HepG2 (cell line): ENCODE data around the gene DST. TPM values are rescaled to one million over a fixed set of nuclear protein-coding genes. Genes with fewer than 3 reads are reported as not detected.

Experiments used
- CTCF ChIP-seq: sonication (generic); formaldehyde crosslinking; IDR thresholded peaks from 2 replicates; pipeline ENCODE4 v1.5.0; 2020; ENCODE audit warnings: mild to moderate bottlenecking, missing genetic modification reagents, moderate library complexity
- FOSL2 ChIP-seq: sonication (generic); formaldehyde crosslinking; IDR thresholded peaks from 2 replicates; pipeline ENCODE4 v1.4.0; 2020; ENCODE audit warnings: missing genetic modification reagents
- FOXJ3 ChIP-seq: sonication (generic); formaldehyde crosslinking; IDR thresholded peaks from 2 replicates; pipeline ENCODE4 v1.4.0; 2020; ENCODE audit warnings: missing genetic modification reagents, mild to moderate bottlenecking, borderline replicate concordance
- GABPA ChIP-seq, 2 experiments: IDR thresholded peaks; 2 replicates each; pipeline ENCODE4 v1.6.1; 2011 to 2016; ENCODE audit warnings: low read depth in 2 of 2, low read length in 1 of 2, missing biosample characterization in 1 of 2, missing genetic modification characterization in 1 of 2
- KLF6 ChIP-seq: IDR thresholded peaks from 2 replicates; pipeline ENCODE4 v1.8.0; 2016; ENCODE audit warnings: missing biosample characterization, missing genetic modification reagents
- MXD1 ChIP-seq: sonication (generic); formaldehyde crosslinking; IDR thresholded peaks from 2 replicates; pipeline ENCODE4 v1.4.0; 2020; ENCODE audit warnings: mild to moderate bottlenecking, missing genetic modification reagents
- PHF21A ChIP-seq: sonication (generic); formaldehyde crosslinking; IDR thresholded peaks from 2 replicates; pipeline ENCODE4 v1.5.0; 2020; ENCODE audit warnings: mild to moderate bottlenecking, missing genetic modification reagents
- PLSCR1 ChIP-seq: sonication (generic); formaldehyde crosslinking; IDR thresholded peaks from 2 replicates; pipeline ENCODE4 v1.5.0; 2020; ENCODE audit warnings: missing genetic modification reagents, mild to moderate bottlenecking, borderline replicate concordance
- TBX3 ChIP-seq: fragments of 450-650 bp; IDR thresholded peaks from 2 replicates; pipeline ENCODE4 v1.6.1; 2017; ENCODE audit warnings: antibody characterized with exemption, mild to moderate bottlenecking, inconsistent platforms, borderline replicate concordance
- TFAP4 ChIP-seq: sonication (generic); IDR thresholded peaks from 2 replicates; pipeline ENCODE4 v1.6.1; 2016; ENCODE audit warnings: low read depth, borderline replicate concordance
- THYN1 ChIP-seq: sonication (generic); formaldehyde crosslinking; IDR thresholded peaks from 2 replicates; pipeline ENCODE4 v1.8.1; 2023; ENCODE audit warnings: low read depth, mild to moderate bottlenecking, moderate library complexity, missing genetic modification reagents, borderline replicate concordance
- ZBTB10 ChIP-seq: sonication (generic); formaldehyde crosslinking; IDR thresholded peaks from 2 replicates; pipeline ENCODE4 v1.4.0; 2020; ENCODE audit warnings: missing genetic modification reagents, borderline replicate concordance
- ZBTB49 ChIP-seq: sonication (generic); formaldehyde crosslinking; IDR thresholded peaks from 2 replicates; pipeline ENCODE4 v1.4.0; 2020; ENCODE audit warnings: missing genetic modification reagents, borderline replicate concordance
- ZNF12 ChIP-seq: sonication (generic); formaldehyde crosslinking; IDR thresholded peaks from 2 replicates; pipeline ENCODE4 v1.5.0; 2020; ENCODE audit warnings: missing genetic modification reagents
- ZNF33A ChIP-seq: sonication (generic); formaldehyde crosslinking; IDR thresholded peaks from 2 replicates; pipeline ENCODE4 v1.5.1; 2020; ENCODE audit warnings: missing genetic modification reagents, mild to moderate bottlenecking, moderate library complexity, borderline replicate concordance
- ZNF441 ChIP-seq: sonication (generic); formaldehyde crosslinking; IDR thresholded peaks from 2 replicates; pipeline ENCODE4 v1.7.0; 2021; ENCODE audit warnings: missing genetic modification reagents, borderline replicate concordance
- ZNF484 ChIP-seq: sonication (generic); formaldehyde crosslinking; IDR thresholded peaks from 2 replicates; pipeline ENCODE4 v1.5.1; 2020; ENCODE audit warnings: mild to moderate bottlenecking, low read depth, missing genetic modification reagents, borderline replicate concordance
- ZNF615 ChIP-seq: sonication (generic); formaldehyde crosslinking; IDR thresholded peaks from 2 replicates; pipeline ENCODE4 v1.5.0; 2020; ENCODE audit warnings: mild to moderate bottlenecking, missing genetic modification reagents, borderline replicate concordance
- ZNF639 ChIP-seq: conservative IDR thresholded peaks from 2 replicates; pipeline ENCODE4 v1.6.1; 2018; ENCODE audit warnings: missing genetic modification reagents
- polyA plus RNA-seq, 8 experiments: library from polyadenylated mRNA; depleted of rRNA in 3 of 8; stranded (reverse) in 7 of 8; unstranded in 1 of 8; fragments of >200 nt; fragmentation: Illumina TruSeq in 4 of 8; extraction: Trizol in 4 of 8; gene quantifications; 2 replicates each; pipeline versions ENCODE4 v1.2.1 to v1.2.3, GENCODE V29; 2011 to 2016; ENCODE audit warnings: low read depth in 4 of 8, missing spikeins in 1 of 8, mixed read lengths in 1 of 8; ENCODE audit not compliant: insufficient read depth in 1 of 8
- total RNA-seq, 5 experiments: library from RNA; depleted of rRNA; stranded (reverse); fragments of >200 nt; fragmentation: Illumina TruSeq; extraction: Trizol; gene quantifications; 2 replicates each; pipeline ENCODE4 v1.2.3, GENCODE V29; 2016; ENCODE audit warnings: low read depth in 1 of 5

The DST gene
- total and polyA plus RNA-seq, 2 of the 13 experiments (the other 11 are each of a cell fraction or from before 2014, with no cell fraction given) = 64.4 to 89.0 TPM

- TF ChIP-seq ZBTB10 (no peak), ZNF615 (CRISPR knock-in tag) (no peak), CTCF (CRISPR knock-in tag) (no peak), FOSL2 (peak; percentile 84), ZBTB49 (no peak), FOXJ3 (CRISPR knock-in tag) (peak; percentile 51; the same call in 1 of the 2 replicates), ZNF639 (CRISPR knock-in tag) (no peak), ZNF12 (CRISPR knock-in tag) (no peak), MXD1 (CRISPR knock-in tag) (no peak), THYN1 (CRISPR knock-in tag) (no peak), TBX3 (no peak), TFAP4 (no peak), ZNF484 (CRISPR knock-in tag) (no peak), ZNF441 (CRISPR knock-in tag) (peak; percentile 47; the same call in 1 of the 2 replicates), KLF6 (no peak), ZNF33A (CRISPR knock-in tag) (no peak), PHF21A (CRISPR knock-in tag) (no peak), GABPA (IDR thresholded peaks at IDR 0.05; ENCODE audit: low read depth, low read length) (no peak), GABPA (CRISPR knock-in tag; IDR thresholded peaks at IDR 0.05; ENCODE audit: low read depth) (no peak), PLSCR1 (CRISPR knock-in tag) (no peak)
Measured at GRCh38 chr6:56482525-56482924, 160.2 kb downstream of the DST start (continued).
